GM12878 (cell line): Measurements from ENCODE around the gene PI4KB. TPM values are rescaled to one million over a fixed set of nuclear protein-coding genes. Genes with fewer than 3 reads are reported as not detected.

ENCODE experiments used
- ASH2L ChIP-seq: fragments of 300-600, 200-600 bp; sonication (generic); IDR thresholded peaks from 2 replicates; pipeline ENCODE4 v1.6.1; 2017; ENCODE audit warnings: low read depth, mild to moderate bottlenecking, borderline replicate concordance
- CBX5 ChIP-seq: sonication (generic); IDR thresholded peaks from 2 replicates; pipeline ENCODE4 v1.6.1; 2016; ENCODE audit warnings: low read depth, moderate library complexity, mild to moderate bottlenecking, inconsistent platforms
- CHD1 ChIP-seq: IDR thresholded peaks from 2 replicates; pipeline ENCODE4 v1.6.1; 2012; ENCODE audit warnings: low read depth, low read length, improper control_type of control experiment
- CTCF ChIP-seq, 3 experiments: IDR thresholded peaks in 2 of 3; conservative IDR thresholded peaks in 1 of 3; 2 replicates each; pipeline ENCODE4 v1.5.1; 2011; ENCODE audit warnings: low read depth in 3 of 3, low read length in 3 of 3, mild to moderate bottlenecking in 3 of 3, control low read depth in 2 of 3, moderate library complexity in 2 of 3, inconsistent platforms in 1 of 3, mixed read lengths in 1 of 3; ENCODE audit not compliant: control insufficient read depth in 2 of 3, insufficient read depth in 1 of 3; ENCODE audit errors: extremely low read depth in 1 of 3
- E2F4 ChIP-seq: IDR thresholded peaks from 2 replicates; pipeline ENCODE4 v1.6.1; 2012; ENCODE audit warnings: low read depth, low read length, improper control_type of control experiment
- FOS ChIP-seq: IDR thresholded peaks from 3 replicates; pipeline ENCODE4 v1.6.1; 2011; ENCODE audit warnings: borderline replicate concordance; ENCODE audit not compliant: insufficient read length; ENCODE audit errors: extremely low read depth
- GABPA ChIP-seq: IDR thresholded peaks from 2 replicates; pipeline ENCODE4 v1.6.1; 2014; ENCODE audit warnings: antibody characterized with exemption, low read depth, mild to moderate bottlenecking, inconsistent platforms
- JUND ChIP-seq: IDR thresholded peaks from 2 replicates; pipeline ENCODE4 v1.6.1; 2012; ENCODE audit warnings: low read depth, mild to moderate bottlenecking, low read length, improper control_type of control experiment, moderate library complexity
- MAX ChIP-seq: IDR thresholded peaks from 2 replicates; pipeline ENCODE4 v1.6.1; 2012; ENCODE audit warnings: low read depth, low read length, improper control_type of control experiment
- MEF2A ChIP-seq: IDR thresholded peaks from 2 replicates; pipeline ENCODE4 v1.6.1; 2011; ENCODE audit warnings: low read depth, mild to moderate bottlenecking, low read length, moderate library complexity; ENCODE audit not compliant: insufficient read depth
- NBN ChIP-seq: fragments of 450-650 bp; IDR thresholded peaks from 2 replicates; pipeline ENCODE4 v1.6.1; 2016
- NFYB ChIP-seq: IDR thresholded peaks from 2 replicates; pipeline ENCODE4 v1.6.1; 2011; ENCODE audit warnings: low read depth, mild to moderate bottlenecking, low read length, improper control_type of control experiment, moderate library complexity; ENCODE audit not compliant: insufficient read depth
- SKIL ChIP-seq: fragments of 450-650 bp; IDR thresholded peaks from 2 replicates; pipeline ENCODE4 v1.6.1; 2017; ENCODE audit warnings: mild to moderate bottlenecking, low read depth, inconsistent platforms; ENCODE audit not compliant: poor library complexity, severe bottlenecking
- SPI1 ChIP-seq: IDR thresholded peaks from 2 replicates; pipeline ENCODE4 v1.6.1; 2011; ENCODE audit warnings: low read depth, mild to moderate bottlenecking, low read length, moderate library complexity, borderline replicate concordance; ENCODE audit not compliant: insufficient read depth
- TARDBP ChIP-seq: IDR thresholded peaks from 2 replicates; pipeline ENCODE4 v1.6.1; 2016; ENCODE audit warnings: borderline replicate concordance
- ZBTB33 ChIP-seq: fragments of 450-650 bp; IDR thresholded peaks from 2 replicates; pipeline ENCODE4 v1.6.1; 2017; ENCODE audit warnings: mild to moderate bottlenecking
- ZNF24 ChIP-seq: fragments of 450-650 bp; IDR thresholded peaks from 2 replicates; pipeline ENCODE4 v1.6.1; 2017; ENCODE audit warnings: antibody characterized with exemption, mild to moderate bottlenecking
- polyA plus RNA-seq, 11 experiments: library from polyadenylated mRNA; depleted of rRNA in 4 of 11; unstranded in 6 of 11; stranded (reverse) in 5 of 11; fragments of >200 nt; fragmentation: Nextera tagmentation in 4 of 11; fragmentation: Illumina TruSeq in 1 of 11; extraction: Ambion mirVana in 4 of 11; extraction: Trizol in 1 of 11; gene quantifications; 1 replicate in 1 of 11; 2 replicates in 10 of 11; pipeline versions ENCODE4 v1.2.1 to v1.2.3, GENCODE V29; 2011 to 2016; ENCODE audit warnings: inconsistent platforms in 2 of 11, missing spikeins in 2 of 11, low read depth in 1 of 11
- total RNA-seq, 4 experiments: library from RNA; depleted of rRNA in 3 of 4; stranded (reverse); fragments of >200 nt in 3 of 4; fragmentation: Illumina TruSeq in 1 of 4; extraction: Trizol in 1 of 4; gene quantifications; 2 replicates each; pipeline versions ENCODE4 v1.2.1 to v1.2.3, GENCODE V29; 2013 to 2021

PI4KB gene
- total and polyA plus RNA-seq, 10 of the 15 experiments (the other 5 are each of a cell fraction or from before 2014, with no cell fraction given): 3.3 to 88.3 (median 51.7) TPM

GRCh38 chr1:151254217-151255213 lies 72.7 kb downstream of the PI4KB start, which contains the start of gene PSMD4 (continued):
- TF ChIP-seq MAX (peak; percentile 77), TARDBP (no peak), SKIL (no peak), NBN (peak; percentile 64; the same call in 1 of the 2 replicates), GABPA (peak; percentile 88), ZBTB33 (peak; percentile 47; the same call in 1 of the 2 replicates), ASH2L (no peak), SPI1 (peak; percentile 24; the same call in 1 of the 2 replicates), ZNF24 (no peak), MEF2A (no peak), CBX5 (no peak), CHD1 (no peak), JUND (no peak), CTCF (IDR thresholded peaks at IDR 0.05 in 2 of 3, conservative IDR thresholded peaks at IDR 0.05 in 1 of 3; ENCODE audit: control insufficient read depth in 2 of 3, extremely low read depth in 1 of 3, insufficient read depth in 1 of 3, low read depth in 3 of 3, low read length in 3 of 3) (no peak), FOS (peak; percentile 76), E2F4 (peak; percentile 61; the same call in 1 of the 2 replicates), NFYB (peak; percentile 96)
